NB4 (cell line): ENCODE results near the gene KRT5.

ENCODE experiments used
- CTCF ChIP-seq: IDR thresholded peaks from one replicate; pipeline ENCODE4 v1.5.1; 2012; ENCODE audit warnings: low read depth, low read length
- MAX ChIP-seq: IDR thresholded peaks from 2 replicates; pipeline ENCODE4 v1.6.1; 2011; ENCODE audit warnings: low read depth, low read length

DNA sequence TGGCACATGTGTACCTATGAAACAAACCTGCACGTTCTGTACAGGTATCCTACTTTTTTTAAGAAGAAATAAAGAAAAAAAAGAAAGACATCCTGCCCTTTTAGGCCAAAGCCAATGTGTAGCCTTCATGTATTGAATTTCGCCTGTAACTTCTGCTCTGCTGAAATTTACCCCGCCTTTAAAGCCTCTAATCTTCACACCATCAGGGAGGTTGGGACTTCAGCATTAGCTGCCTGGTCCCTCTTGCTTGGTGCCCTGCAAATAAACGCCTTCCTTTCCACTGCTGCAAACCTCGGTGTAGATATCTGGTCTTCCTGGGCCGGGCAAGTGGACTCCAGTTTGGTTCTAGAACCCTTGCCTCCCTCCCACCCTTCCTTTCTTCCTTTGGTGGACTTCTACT lies 35.4 kb upstream of the KRT5 start:
- TF ChIP-seq CTCF (no peak), MAX (no peak)
